HG03565 (cell line): ENCODE results near the gene EMC10.
"Not testable (repeated sequence)": the region's sequence is repeated elsewhere in the genome, so short reads cannot be mapped to it uniquely, and the experiment has no call there.

Experiments used
- ATAC-seq: cut with Tn5 transposase; IDR thresholded peaks from one replicate; pipeline ENCODE4 v1.9.1; 2021; ENCODE audit warnings: mild to moderate bottlenecking, moderate library complexity; ENCODE audit not compliant: unreplicated experiment

The EMC10 gene

DNA sequence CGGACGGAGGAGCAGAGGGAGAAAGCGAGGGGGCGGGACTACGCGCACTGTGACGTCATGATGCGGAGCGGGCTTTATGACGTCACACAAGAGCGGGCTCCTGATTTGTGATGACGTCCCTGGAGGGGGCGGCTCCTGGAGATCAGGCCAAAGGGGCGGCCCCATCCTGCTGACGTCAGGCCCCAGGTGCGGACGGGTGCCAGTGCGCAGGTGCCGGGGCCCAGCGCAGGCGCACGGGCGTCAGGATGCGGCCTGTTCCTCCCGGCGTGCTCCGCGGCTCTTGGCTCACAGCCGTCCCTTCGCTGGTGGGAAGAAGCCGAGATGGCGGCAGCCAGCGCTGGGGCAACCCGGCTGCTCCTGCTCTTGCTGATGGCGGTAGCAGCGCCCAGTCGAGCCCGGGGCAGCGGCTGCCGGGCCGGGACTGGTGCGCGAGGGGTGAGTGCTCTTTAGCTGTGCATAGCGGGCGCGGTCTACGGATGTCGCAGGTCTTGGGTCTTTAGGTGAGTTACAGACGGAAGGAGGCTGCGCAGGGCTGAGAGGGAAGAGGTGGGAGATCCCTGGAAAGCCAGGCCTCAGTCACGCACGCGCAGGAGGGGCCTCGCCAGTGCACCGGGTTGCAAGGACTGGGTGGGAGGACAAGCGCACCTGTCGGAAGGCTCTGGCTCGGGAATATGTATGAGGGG lies at the start of gene EMC10, which contains the start of gene GARIN5A:
Gene EMC10, plus strand, starts transcription at position 284 of the 683 bp plus-strand sequence. Its CDS starts 38 bp downstream, at position 322.
Gene GARIN5A, minus strand, starts transcription at position 625 of the 683 bp plus-strand sequence. Its CDS starts 460 bp downstream, at position 165.
- ATAC-seq, result peak; percentile 77

DNA sequence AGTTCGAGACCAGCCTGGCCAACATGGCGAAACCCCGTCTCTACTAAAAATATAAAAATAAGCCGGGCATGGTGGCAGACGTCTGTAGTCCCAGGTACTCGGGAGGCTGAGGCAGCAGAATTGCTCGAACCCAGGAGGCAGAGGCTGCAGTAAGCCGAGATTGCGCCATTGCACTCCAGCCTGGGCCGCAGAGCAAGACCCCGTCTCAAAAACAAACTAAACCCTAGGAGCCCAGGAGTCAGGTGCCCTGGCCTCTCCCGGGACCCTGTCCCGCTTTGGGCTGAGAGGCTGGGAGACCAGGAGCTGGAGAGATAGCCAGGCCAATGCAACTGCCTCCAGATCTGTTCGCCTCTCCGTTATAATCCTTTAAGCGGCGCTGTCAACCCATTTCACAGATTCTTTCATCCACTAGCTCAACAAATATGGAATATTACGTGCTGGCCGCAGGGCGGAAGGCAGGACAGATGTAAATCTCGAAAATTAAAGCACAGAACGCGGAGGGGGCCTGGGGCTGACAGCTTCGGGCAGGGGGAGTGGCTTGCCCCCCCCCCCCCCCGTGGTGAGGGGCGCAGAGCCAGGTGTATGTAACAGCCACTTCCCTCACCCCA lies 48.9 kb upstream of the EMC10 start:
- ATAC-seq, result no peak

DNA sequence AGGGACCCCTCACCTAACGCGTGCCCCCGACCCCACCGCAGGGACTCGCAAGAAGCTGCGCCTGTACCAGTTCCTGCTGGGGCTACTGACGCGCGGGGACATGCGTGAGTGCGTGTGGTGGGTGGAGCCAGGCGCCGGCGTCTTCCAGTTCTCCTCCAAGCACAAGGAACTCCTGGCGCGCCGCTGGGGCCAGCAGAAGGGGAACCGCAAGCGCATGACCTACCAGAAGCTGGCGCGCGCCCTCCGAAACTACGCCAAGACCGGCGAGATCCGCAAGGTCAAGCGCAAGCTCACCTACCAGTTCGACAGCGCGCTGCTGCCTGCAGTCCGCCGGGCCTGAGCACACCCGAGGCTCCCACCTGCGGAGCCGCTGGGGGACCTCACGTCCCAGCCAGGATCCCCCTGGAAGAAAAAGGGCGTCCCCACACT lies 48.3 kb upstream of the EMC10 start:
- no peak for ATAC-seq

GRCh38 chr19:50428772-50429463 lies 47.4 kb upstream of the EMC10 start:
- no peak for ATAC-seq

GRCh38 chr19:50430888-50431342 lies 45.4 kb upstream of the EMC10 start:
- no peak for ATAC-seq

- ATAC-seq, result peak; percentile 82
Measured at GRCh38 chr19:50431343-50432220, 44.7 kb upstream of the EMC10 start.

DNA sequence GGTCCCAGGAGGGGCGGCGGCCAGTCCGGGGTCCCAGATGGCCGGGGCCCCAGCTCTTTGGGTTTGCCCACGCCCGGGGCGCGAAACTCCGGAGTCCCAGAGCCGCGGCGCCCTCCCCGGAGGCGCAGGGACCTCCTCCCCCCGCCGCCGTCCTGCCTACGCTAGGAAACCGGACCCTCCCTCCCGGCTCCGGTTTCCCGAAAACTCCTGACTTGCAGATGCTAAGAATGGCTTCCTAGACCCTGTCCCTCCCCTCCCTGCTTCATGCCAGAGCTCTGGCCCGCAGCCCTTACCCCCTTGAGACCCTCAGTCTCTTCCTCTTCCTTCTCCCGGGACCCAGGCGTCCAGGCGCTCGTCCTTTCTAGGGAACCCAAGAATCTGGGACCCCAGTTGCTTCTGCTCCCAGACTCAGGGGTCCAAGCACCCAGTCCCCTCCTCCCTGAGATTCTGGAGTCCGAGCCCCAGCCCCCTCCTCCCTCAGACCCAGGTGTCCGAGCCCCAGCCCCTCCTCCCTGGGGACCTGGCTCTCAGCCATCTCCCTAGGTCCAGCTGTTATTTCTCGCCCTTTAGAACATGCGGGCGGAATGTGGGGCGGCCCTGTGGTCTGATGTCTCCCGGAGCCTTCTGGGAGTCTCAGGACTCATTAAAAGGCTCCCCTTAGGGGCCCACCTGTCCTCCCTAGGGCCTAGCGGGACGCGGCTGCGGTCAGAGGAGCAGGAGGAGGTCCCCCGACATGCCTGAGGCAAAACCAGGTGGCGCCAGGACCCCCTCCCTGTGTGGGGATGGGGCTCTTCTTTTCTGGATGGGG lies 43.9 kb upstream of the EMC10 start, which contains the start of gene MYBPC2:
Gene MYBPC2, plus strand, starts transcription at position 672 of the 808 bp plus-strand sequence. Its CDS starts 62 bp downstream, at position 734.
- no peak for ATAC-seq

- ATAC-seq, result no peak
Measured at GRCh38 chr19:50433201-50434180, 42.8 kb upstream of the EMC10 start.

DNA sequence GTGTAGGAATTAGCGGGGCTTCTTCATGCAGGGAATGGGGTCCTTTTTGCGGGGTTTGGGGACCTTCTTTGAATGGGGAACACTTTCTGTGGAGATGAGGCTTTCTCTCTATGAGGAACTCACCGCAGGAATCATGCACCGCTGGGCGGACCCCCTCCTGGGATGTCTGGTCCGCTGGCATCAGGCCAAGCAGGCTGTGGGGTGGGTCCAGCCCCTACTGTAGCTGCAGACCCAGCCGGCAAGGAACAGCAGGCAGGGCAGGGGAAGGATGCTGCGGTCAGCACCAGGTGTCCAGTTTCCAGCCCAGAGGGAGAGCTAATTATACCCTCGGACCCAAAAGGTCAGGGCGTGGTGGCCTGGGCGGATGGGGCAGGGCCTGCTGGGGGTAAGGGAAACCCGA lies 41.8 kb upstream of the EMC10 start:
- no peak for ATAC-seq

DNA sequence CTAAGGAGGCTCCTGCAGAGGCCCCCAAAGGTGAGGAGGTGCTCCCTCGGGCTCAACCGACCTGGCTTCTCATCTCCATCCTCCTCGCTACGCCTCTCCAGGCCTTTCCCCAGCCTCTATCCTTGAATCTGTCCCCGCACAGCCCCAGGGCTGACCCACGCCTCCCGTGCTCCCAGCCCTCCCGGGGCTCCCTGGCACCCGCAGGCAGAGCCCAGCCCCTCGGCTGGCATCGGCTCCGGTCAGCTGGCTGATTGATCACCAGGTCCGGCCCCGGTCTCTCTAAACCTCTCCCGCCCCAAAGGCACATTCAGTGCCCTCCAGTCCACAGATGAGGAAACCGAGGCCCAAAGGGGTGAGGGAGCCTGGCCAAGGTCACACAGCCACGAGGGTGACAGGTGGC lies 41.1 kb upstream of the EMC10 start:
- no peak for ATAC-seq

DNA sequence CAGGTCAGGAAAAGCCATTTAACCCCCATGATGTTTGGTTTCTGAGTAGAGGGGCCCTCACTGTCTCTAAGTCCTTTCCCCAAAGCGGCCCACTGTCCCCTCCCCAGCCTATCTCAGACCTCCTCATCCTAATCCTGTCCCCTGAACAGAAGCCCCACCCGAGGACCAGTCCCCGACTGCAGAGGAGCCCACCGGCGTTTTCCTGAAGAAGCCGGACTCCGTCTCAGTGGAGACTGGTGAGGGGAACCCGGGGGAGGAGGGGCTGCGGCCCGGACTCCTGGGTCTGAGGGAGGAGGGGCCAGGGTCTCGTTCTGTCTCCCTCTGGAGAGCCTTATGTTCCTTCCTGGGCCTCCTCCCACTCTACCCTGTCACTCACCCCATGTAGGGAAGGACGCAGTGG lies 40.7 kb upstream of the EMC10 start:
- no peak for ATAC-seq

GRCh38 chr19:50437862-50438449 lies 38.4 kb upstream of the EMC10 start:
- ATAC-seq, result no peak

GRCh38 chr19:50439130-50439529 lies 37.2 kb upstream of the EMC10 start:
- ATAC-seq, result not testable (repeated sequence)

DNA sequence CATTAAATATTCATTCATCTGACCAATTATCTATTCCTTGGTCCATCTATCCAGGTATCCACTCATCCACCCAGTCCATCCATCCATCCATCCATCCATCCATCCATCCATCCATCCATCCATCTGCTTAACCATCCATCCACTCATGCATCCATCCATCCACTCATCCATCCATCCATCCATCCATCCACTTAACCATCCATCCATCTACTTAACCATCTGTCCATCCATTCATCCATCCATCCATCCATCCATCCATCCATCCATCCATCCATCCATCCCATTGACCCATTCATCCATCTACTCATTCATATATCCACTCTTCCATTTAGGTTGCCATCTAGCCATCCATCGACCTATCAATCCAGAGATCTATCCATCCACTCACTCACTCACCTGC lies 32.2 kb upstream of the EMC10 start:
- ATAC-seq, result no peak

DNA sequence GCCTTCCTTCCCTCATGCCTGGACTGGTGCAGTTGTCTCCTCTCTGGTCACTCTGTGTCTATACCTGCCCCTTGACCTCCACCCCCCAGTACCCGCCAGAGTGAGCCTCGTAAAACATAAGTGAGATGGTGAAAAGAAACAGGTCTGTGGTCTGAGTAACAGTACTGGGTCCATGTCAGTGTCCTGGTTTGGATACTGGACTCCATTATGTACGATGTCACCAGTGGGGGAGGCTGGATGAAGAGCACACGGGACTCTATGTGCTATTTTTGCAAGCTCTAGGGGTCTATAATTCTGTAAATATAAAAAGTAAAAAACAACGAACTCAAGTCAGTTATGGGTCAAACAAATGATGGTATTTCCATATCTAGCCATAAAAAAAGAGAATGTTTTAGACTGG lies 29.3 kb upstream of the EMC10 start:
- no peak for ATAC-seq

DNA sequence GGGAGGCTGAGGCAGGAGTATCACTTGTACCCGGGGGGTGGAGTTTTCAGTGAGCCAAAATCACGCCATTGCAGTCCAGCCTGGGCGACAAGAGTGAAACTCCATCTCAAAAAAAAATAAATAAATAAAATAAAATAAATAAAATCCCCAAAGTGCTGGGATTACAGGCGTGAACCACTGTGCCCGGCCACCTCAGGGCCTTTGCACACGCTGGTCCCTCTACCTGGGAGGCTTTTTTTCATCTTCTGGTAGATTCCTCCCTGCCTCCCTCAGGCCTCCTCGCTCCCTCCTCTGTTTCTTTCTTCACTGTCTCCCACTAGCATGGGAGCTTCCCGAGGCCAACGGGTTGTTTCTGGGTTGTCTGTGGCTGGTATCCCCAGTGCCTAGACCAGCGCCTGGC lies 28.6 kb upstream of the EMC10 start:
- no peak for ATAC-seq

GRCh38 chr19:50449236-50449899 lies 26.9 kb upstream of the EMC10 start:
- ATAC-seq, result no peak
